ENCODE data around the gene CD40LG. TPM values are rescaled to one million over a fixed set of nuclear protein-coding genes. Genes with fewer than 3 reads are reported as not detected.

The CD40LG gene
- total RNA-seq, 4 donors from 2014 or later, result 0.20 to 1.3 TPM; not detected in 2

- Histone ChIP-seq H3K4me1 (no peaks in the 10 kb centered on the region), H3K9me3 (no peaks in the 10 kb centered on the region), H3K27ac (no peak overlapping the region), H3K27me3 (peaks cover 0 to 6% of the 10 kb centered on the region in 2 donors), H3K4me3 (no peak overlapping the region), H3K36me3 (no peaks in the 10 kb centered on the region)
- TF ChIP-seq EP300 (IDR thresholded peaks at IDR 0.05), result no peak
- peak in 2 of 5 experiments; percentile 18 to 21 for TF ChIP-seq CTCF (IDR thresholded peaks at IDR 0.05)
- peak; percentile 5 to 13 for DNase-seq (ENCODE audit: low spot score in 2 of 2)
- WGBS, 2 donors, result 46 to 53% methylated on average over 7 to 10 of the region's 10 CpGs
Observed at GRCh38 chrX:136608295-136608933, 39.5 kb upstream of the CD40LG start.

- TF ChIP-seq CTCF (IDR thresholded peaks at IDR 0.05) (no peak), POLR2A (IDR thresholded peaks at IDR 0.05) (no peak), EP300 (IDR thresholded peaks at IDR 0.05) (no peak)
- H3K4me1 ChIP-seq, result no peaks in the 10 kb centered on the region
- no peaks in the 10 kb centered on the region for H3K9me3 ChIP-seq
- H3K27ac ChIP-seq, result no peak overlapping the region
- H3K4me3 ChIP-seq, result no peak overlapping the region
- no peaks in the 10 kb centered on the region for H3K27me3 ChIP-seq
- DNase-seq (ENCODE audit: low spot score in 2 of 2), result no peak
- 78 to 89% methylated on average over 6 of the region's 6 CpGs for WGBS, 2 donors
- no peaks in the 10 kb centered on the region for H3K36me3 ChIP-seq
Observed at GRCh38 chrX:136616987-136617685, 30.8 kb upstream of the CD40LG start.

GRCh38 chrX:136619899-136620505, 28.0 kb upstream of the CD40LG start:
- WGBS, 2 donors, result 78 to 82% methylated on average over 14 of the region's 14 CpGs

GRCh38 chrX:136620780-136621179, 27.2 kb upstream of the CD40LG start:
- H3K9me3 ChIP-seq, result no peaks in the 10 kb centered on the region
- no peak overlapping the region for H3K27ac ChIP-seq
- TF ChIP-seq POLR2A (IDR thresholded peaks at IDR 0.05) (no peak), EP300 (IDR thresholded peaks at IDR 0.05) (no peak), CTCF (IDR thresholded peaks at IDR 0.05) (no peak)
- H3K36me3 ChIP-seq, result no peaks in the 10 kb centered on the region
- no peak overlapping the region for H3K4me3 ChIP-seq
- no peaks in the 10 kb centered on the region for H3K4me1 ChIP-seq
- DNase-seq (ENCODE audit: low spot score in 2 of 2), result no peak
- no peaks in the 10 kb centered on the region for H3K27me3 ChIP-seq

More at GRCh38 chrX:136619899-136620505, 28.0 kb upstream of the CD40LG start:
- Histone ChIP-seq H3K9me3 (no peaks in the 10 kb centered on the region), H3K27ac (no peak overlapping the region), H3K27me3 (no peaks in the 10 kb centered on the region), H3K4me3 (no peak overlapping the region), H3K4me1 (no peaks in the 10 kb centered on the region), H3K36me3 (no peaks in the 10 kb centered on the region)
- TF ChIP-seq EP300 (IDR thresholded peaks at IDR 0.05) (no peak), CTCF (IDR thresholded peaks at IDR 0.05) (no peak), POLR2A (IDR thresholded peaks at IDR 0.05) (no peak)
- no peak for DNase-seq (ENCODE audit: low spot score in 2 of 2)

GRCh38 chrX:136622568-136622967, 25.4 kb upstream of the CD40LG start:
- Histone ChIP-seq H3K9me3 (no peaks in the 10 kb centered on the region), H3K4me1 (no peaks in the 10 kb centered on the region), H3K27ac (no peak overlapping the region), H3K36me3 (no peaks in the 10 kb centered on the region), H3K4me3 (no peak overlapping the region), H3K27me3 (peaks cover 0 to 2% of the 10 kb centered on the region in 2 donors)
- no peak for DNase-seq (ENCODE audit: low spot score in 2 of 2)
- WGBS, 2 donors, result 95 to 96% methylated on average over 4 of the region's 4 CpGs
- TF ChIP-seq CTCF (IDR thresholded peaks at IDR 0.05) (no peak), EP300 (IDR thresholded peaks at IDR 0.05) (no peak), POLR2A (IDR thresholded peaks at IDR 0.05) (no peak)

Measured in tibial nerve (tissue), 4 donors.